GM18870 (cell line): Measurements from ENCODE around the gene CDK15.

Source experiments
- ATAC-seq: cut with Tn5 transposase; IDR thresholded peaks from one replicate; pipeline ENCODE4 v1.9.1; 2021; ENCODE audit warnings: moderate library complexity; ENCODE audit not compliant: unreplicated experiment

Gene CDK15

GRCh38 chr2:201904538-201905420 lies 98.4 kb downstream of the CDK15 start:
- ATAC-seq, result peak; percentile 89

- no peak for ATAC-seq
These were observed 100.6 kb downstream of the CDK15 start for GRCh38 chr2:201906777-201907562.

- ATAC-seq, result no peak
These were observed 101.2 kb downstream of the CDK15 start for GRCh38 chr2:201907563-201907881.

- no peak for ATAC-seq
These were observed 102.6 kb downstream of the CDK15 start for GRCh38 chr2:201908901-201909300.

GRCh38 chr2:201909348-201909747 lies 103.0 kb downstream of the CDK15 start:
- no peak for ATAC-seq

- ATAC-seq, result peak; percentile 57
These were observed 103.6 kb downstream of the CDK15 start for GRCh38 chr2:201909961-201910361.

GRCh38 chr2:201911372-201911771 lies 105.0 kb downstream of the CDK15 start:
- no peak for ATAC-seq

- ATAC-seq, result no peak
These were observed 106.9 kb downstream of the CDK15 start for GRCh38 chr2:201913201-201913600.

GRCh38 chr2:201915446-201915845 lies 109.1 kb downstream of the CDK15 start:
- ATAC-seq, result peak; percentile 58

- no peak for ATAC-seq
These were observed 110.2 kb downstream of the CDK15 start for GRCh38 chr2:201916565-201916964.

GRCh38 chr2:201918616-201919307 lies 112.4 kb downstream of the CDK15 start:
- no peak for ATAC-seq

GRCh38 chr2:201919308-201919634 lies 112.9 kb downstream of the CDK15 start:
- ATAC-seq, result no peak

- no peak for ATAC-seq
These were observed 117.3 kb downstream of the CDK15 start for GRCh38 chr2:201923436-201924328.

- ATAC-seq, result no peak
These were observed 118.1 kb downstream of the CDK15 start for GRCh38 chr2:201924453-201924852.

- ATAC-seq, result no peak
These were observed 118.7 kb downstream of the CDK15 start for GRCh38 chr2:201925056-201925455.

- ATAC-seq, result no peak
These were observed 119.7 kb downstream of the CDK15 start for GRCh38 chr2:201926067-201926466.

GRCh38 chr2:201928363-201928762 lies 122.0 kb downstream of the CDK15 start:
- ATAC-seq, result no peak

- no peak for ATAC-seq
These were observed 123.1 kb downstream of the CDK15 start for GRCh38 chr2:201929281-201930026.

- no peak for ATAC-seq
These were observed 123.7 kb downstream of the CDK15 start for GRCh38 chr2:201930043-201930442.

GRCh38 chr2:201930831-201931230 lies 124.5 kb downstream of the CDK15 start:
- no peak for ATAC-seq
